CD8-positive, alpha-beta memory T cell (primary cell): Measurements from ENCODE around the gene PRRG1. TPM values are rescaled to one million over a fixed set of nuclear protein-coding genes. Genes with fewer than 3 reads are reported as not detected.
"Not testable (repeated sequence)": the region's sequence is repeated elsewhere in the genome, so short reads cannot be mapped to it uniquely, and the experiment has no call there.

Source experiments
- CTCF ChIA-PET: fragments of 350-600 bp; sonication (Branson Sonifier 250); formaldehyde crosslinking; loops from one replicate; lab custom pipeline; 2021; ENCODE audit warnings: antibody characterized with exemption; lab: Charles Lee
- POLR2A ChIA-PET: fragments of 350-600 bp; sonication (Branson Sonifier 250); formaldehyde crosslinking; loops from one replicate; lab custom pipeline; 2021; ENCODE audit warnings: antibody characterized with exemption; lab: Charles Lee
- DNase-seq, 5 donors: peaks; one replicate each; pipeline versions ENCODE4 v3.0.0 to v3.0.0-alpha.2; 2020 to 2022; ENCODE audit warnings: mixed read lengths in 1 of 5
- H3K27ac ChIP-seq: one replicate; pipeline ENCODE4 v1.7.0; 2013; ENCODE audit warnings: low read depth, mild to moderate bottlenecking, low read length, moderate library complexity
- H3K27me3 ChIP-seq: 2 replicates; pipeline ENCODE4 v1.7.0; 2013; ENCODE audit warnings: low read length, mild to moderate bottlenecking; ENCODE audit not compliant: insufficient read depth, poor library complexity, severe bottlenecking
- H3K36me3 ChIP-seq: 2 replicates; pipeline ENCODE4 v1.7.0; 2013; ENCODE audit warnings: mild to moderate bottlenecking, low read length, moderate library complexity; ENCODE audit not compliant: insufficient read depth
- H3K4me1 ChIP-seq: 2 replicates; pipeline ENCODE4 v1.7.0; 2013; ENCODE audit warnings: mild to moderate bottlenecking, low read length, moderate library complexity; ENCODE audit not compliant: insufficient read depth
- H3K4me3 ChIP-seq: 2 replicates; pipeline ENCODE4 v1.7.0; 2013; ENCODE audit warnings: mild to moderate bottlenecking, low read length
- H3K9me3 ChIP-seq: 2 replicates; pipeline ENCODE4 v1.7.0; 2013; ENCODE audit warnings: mild to moderate bottlenecking, low read length
- H3K27ac Mint-ChIP-seq, 8 donors: one replicate each; pipeline ENCODE4 v1.8.0; 2020 to 2021; ENCODE audit warnings: mixed read lengths in 8 of 8, mild to moderate bottlenecking in 6 of 8, inconsistent platforms in 3 of 8, moderate library complexity in 3 of 8
- H3K27me3 Mint-ChIP-seq, 2 donors: one replicate each; pipeline ENCODE4 v1.8.0; 2020 to 2021; ENCODE audit warnings: mixed read lengths in 2 of 2, mild to moderate bottlenecking in 1 of 2, moderate library complexity in 1 of 2
- H3K36me3 Mint-ChIP-seq, 3 donors: one replicate each; pipeline ENCODE4 v1.8.0; 2020 to 2021; ENCODE audit warnings: mixed read lengths in 3 of 3, inconsistent platforms in 1 of 3, mild to moderate bottlenecking in 1 of 3
- H3K4me1 Mint-ChIP-seq, 3 donors: one replicate each; pipeline ENCODE4 v1.8.0; 2020 to 2021; ENCODE audit warnings: mixed read lengths in 3 of 3, inconsistent platforms in 1 of 3, mild to moderate bottlenecking in 1 of 3
- H3K4me3 Mint-ChIP-seq, 7 donors: one replicate each; pipeline ENCODE4 v1.8.0; 2020 to 2021; ENCODE audit warnings: mixed read lengths in 7 of 7, mild to moderate bottlenecking in 6 of 7, moderate library complexity in 4 of 7, inconsistent platforms in 2 of 7
- H3K9me3 Mint-ChIP-seq, 5 donors: one replicate each; pipeline ENCODE4 v1.8.0; 2020 to 2022; ENCODE audit warnings: mixed read lengths in 5 of 5, mild to moderate bottlenecking in 3 of 5, moderate library complexity in 2 of 5, inconsistent platforms in 1 of 5
- polyA plus RNA-seq: library from polyadenylated mRNA; unstranded; fragments of 300-500 nt; fragmentation: Illumina TruSeq; gene quantifications from one replicate; pipeline ENCODE4 v1.2.3, GENCODE V29; 2021
- total RNA-seq, 2 experiments: library from RNA; stranded (reverse); gene quantifications; one replicate each; pipeline ENCODE4 v1.2.3, GENCODE V29; 2021

PRRG1 gene
- total and polyA plus RNA-seq, 3 experiments from 2014 or later, result not detected

- H3K36me3 Mint-ChIP-seq, H3K27me3 ChIP-seq, H3K27me3 Mint-ChIP-seq, CTCF ChIA-PET, H3K4me1 Mint-ChIP-seq, H3K4me3 Mint-ChIP-seq, H3K27ac Mint-ChIP-seq, H3K9me3 Mint-ChIP-seq, H3K4me1 ChIP-seq, H3K9me3 ChIP-seq, POLR2A ChIA-PET, H3K36me3 ChIP-seq, H3K4me3 ChIP-seq, DNase-seq, H3K27ac ChIP-seq: not testable (repeated sequence)
Observed at GRCh38 chrX:37484335-37484734, 135.2 kb downstream of the PRRG1 start.

- Histone ChIP-seq H3K9me3 (no peaks in the 10 kb centered on the region), H3K27me3 (no peaks in the 10 kb centered on the region), H3K4me3 (no peak overlapping the region), H3K36me3 (no peaks in the 10 kb centered on the region), H3K27ac (no peak overlapping the region), H3K4me1 (no peaks in the 10 kb centered on the region)
- CTCF ChIA-PET, result no interaction called here
- Mint-ChIP-seq H3K36me3 (no peaks in the 10 kb centered on the region), H3K4me3 (no peak overlapping the region), H3K9me3 (no peaks in the 10 kb centered on the region), H3K27ac (no peak overlapping the region), H3K4me1 (no peaks in the 10 kb centered on the region), H3K27me3 (peaks cover 1 to 3% of the 10 kb centered on the region in 2 donors)
- POLR2A ChIA-PET, result no interaction called here
- no peak for DNase-seq
Observed at GRCh38 chrX:37485429-37485828, 136.3 kb downstream of the PRRG1 start.

- Mint-ChIP-seq H3K9me3 (peaks cover 0 to 2% (median 0%) of the 10 kb centered on the region in 5 donors), H3K27me3 (peaks cover 1 to 3% of the 10 kb centered on the region in 2 donors), H3K36me3 (no peaks in the 10 kb centered on the region), H3K4me1 (no peaks in the 10 kb centered on the region), H3K27ac (no peak overlapping the region), H3K4me3 (no peak overlapping the region)
- Histone ChIP-seq H3K36me3 (no peaks in the 10 kb centered on the region), H3K4me1 (no peaks in the 10 kb centered on the region), H3K4me3 (no peak overlapping the region), H3K27ac (no peak overlapping the region), H3K27me3 (no peaks in the 10 kb centered on the region), H3K9me3 (no peaks in the 10 kb centered on the region)
- DNase-seq, result no peak
- POLR2A ChIA-PET, result no interaction called here
- CTCF ChIA-PET, result no interaction called here
Observed at GRCh38 chrX:37487271-37487670, 138.1 kb downstream of the PRRG1 start.

GRCh38 chrX:37488323-37488722, 139.2 kb downstream of the PRRG1 start:
- H3K36me3 Mint-ChIP-seq, result no peaks in the 10 kb centered on the region
- no peak overlapping the region for H3K4me3 Mint-ChIP-seq
- H3K4me1 Mint-ChIP-seq, result no peaks in the 10 kb centered on the region

GRCh38 chrX:37491686-37492085, 142.5 kb downstream of the PRRG1 start:
- Histone ChIP-seq H3K36me3 (no peaks in the 10 kb centered on the region), H3K4me3 (no peak overlapping the region), H3K4me1 (no peaks in the 10 kb centered on the region), H3K9me3 (no peaks in the 10 kb centered on the region), H3K27ac (no peak overlapping the region), H3K27me3 (no peaks in the 10 kb centered on the region)
- ChIA-PET POLR2A (no interaction called here), CTCF (no interaction called here)
- Mint-ChIP-seq H3K4me3 (no peak overlapping the region), H3K27me3 (peaks cover 0 to 6% of the 10 kb centered on the region in 2 donors), H3K9me3 (peaks cover 0 to 6% (median 0%) of the 10 kb centered on the region in 5 donors), H3K4me1 (no peaks in the 10 kb centered on the region), H3K27ac (no peak overlapping the region), H3K36me3 (no peaks in the 10 kb centered on the region)
- DNase-seq, result no peak

More at GRCh38 chrX:37488323-37488722, 139.2 kb downstream of the PRRG1 start:
- H3K4me3 ChIP-seq, result no peak overlapping the region
- H3K27ac ChIP-seq, result no peak overlapping the region
- Mint-ChIP-seq H3K9me3 (peaks cover 0 to 2% (median 0%) of the 10 kb centered on the region in 5 donors), H3K27me3 (peaks cover 0 to 2% of the 10 kb centered on the region in 2 donors), H3K27ac (no peak overlapping the region)
- no peaks in the 10 kb centered on the region for H3K4me1 ChIP-seq
- no peaks in the 10 kb centered on the region for H3K36me3 ChIP-seq
- DNase-seq, result no peak
- H3K27me3 ChIP-seq, result no peaks in the 10 kb centered on the region
- ChIA-PET CTCF (no interaction called here), POLR2A (no interaction called here)
- H3K9me3 ChIP-seq, result no peaks in the 10 kb centered on the region

- H3K9me3 ChIP-seq, H3K4me1 Mint-ChIP-seq, H3K9me3 Mint-ChIP-seq, H3K4me3 Mint-ChIP-seq, H3K27me3 Mint-ChIP-seq, H3K36me3 ChIP-seq, H3K27me3 ChIP-seq, H3K27ac Mint-ChIP-seq, H3K4me1 ChIP-seq, H3K27ac ChIP-seq, POLR2A ChIA-PET, H3K4me3 ChIP-seq, DNase-seq, H3K36me3 Mint-ChIP-seq: not testable (repeated sequence)
- CTCF ChIA-PET, result interaction anchor here (0.6 kb wide), 1 partner anchor 78 kb away, joined by 3 read pairs; no protein-coding TSS in a partner anchor
Observed at GRCh38 chrX:37495760-37496159, 146.6 kb downstream of the PRRG1 start.

- H3K27ac Mint-ChIP-seq, POLR2A ChIA-PET, H3K36me3 Mint-ChIP-seq, H3K9me3 Mint-ChIP-seq, H3K27me3 Mint-ChIP-seq, H3K4me3 Mint-ChIP-seq, DNase-seq, H3K27me3 ChIP-seq, CTCF ChIA-PET, H3K27ac ChIP-seq, H3K4me3 ChIP-seq, H3K4me1 Mint-ChIP-seq, H3K36me3 ChIP-seq, H3K4me1 ChIP-seq, H3K9me3 ChIP-seq: not testable (repeated sequence)
Observed at GRCh38 chrX:37497126-37497525, 148.0 kb downstream of the PRRG1 start.

- H3K27me3 ChIP-seq, H3K27ac ChIP-seq, H3K27me3 Mint-ChIP-seq, POLR2A ChIA-PET, DNase-seq, H3K9me3 ChIP-seq, H3K9me3 Mint-ChIP-seq, H3K4me3 ChIP-seq, H3K27ac Mint-ChIP-seq, H3K36me3 Mint-ChIP-seq, H3K4me3 Mint-ChIP-seq, CTCF ChIA-PET, H3K4me1 Mint-ChIP-seq, H3K36me3 ChIP-seq, H3K4me1 ChIP-seq: not testable (repeated sequence)
Observed at GRCh38 chrX:37498323-37498722, 149.2 kb downstream of the PRRG1 start.

- not testable (repeated sequence) for H3K4me3 Mint-ChIP-seq, H3K27ac ChIP-seq
Observed at GRCh38 chrX:37499649-37500048, 150.5 kb downstream of the PRRG1 start.

More at GRCh38 chrX:37499649-37500048, 150.5 kb downstream of the PRRG1 start:
- H3K4me1 Mint-ChIP-seq, DNase-seq, CTCF ChIA-PET, H3K9me3 Mint-ChIP-seq, H3K4me3 ChIP-seq, H3K27ac Mint-ChIP-seq, H3K27me3 Mint-ChIP-seq, H3K9me3 ChIP-seq, H3K36me3 ChIP-seq, H3K4me1 ChIP-seq, POLR2A ChIA-PET, H3K36me3 Mint-ChIP-seq, H3K27me3 ChIP-seq: not testable (repeated sequence)
